ENCODE results near the gene KRTAP4-7. TPM values are rescaled to one million over a fixed set of nuclear protein-coding genes. Genes with fewer than 3 reads are reported as not detected.
"Not testable (repeated sequence)": the region's sequence is repeated elsewhere in the genome, so short reads cannot be mapped to it uniquely, and the experiment has no call there.

KRTAP4-7 gene
- polyA plus RNA-seq, 3 donors: not detected

- not testable (repeated sequence) for DNase-seq (ENCODE audit: extremely low read depth in 1 of 11, low read depth in 9 of 11, low spot score in 4 of 11)
Observed at GRCh38 chr17:41104386-41105038, 20.6 kb downstream of the KRTAP4-7 start.

- not testable (repeated sequence) for DNase-seq (ENCODE audit: extremely low read depth in 1 of 11, low read depth in 9 of 11, low spot score in 4 of 11)
Observed at GRCh38 chr17:41105347-41105746, 21.4 kb downstream of the KRTAP4-7 start, which contains the start of gene KRTAP4-9. Gene KRTAP4-9 (plus strand): TSS chr17:41105389. CDS start chr17:41105389, 0 bp downstream.

GRCh38 chr17:41107941-41108450, 24.0 kb downstream of the KRTAP4-7 start:
- no peak for DNase-seq (ENCODE audit: extremely low read depth in 1 of 11, low read depth in 9 of 11, low spot score in 4 of 11)

GRCh38 chr17:41108728-41109386, 24.9 kb downstream of the KRTAP4-7 start:
- DNase-seq (ENCODE audit: extremely low read depth in 1 of 11, low read depth in 9 of 11, low spot score in 4 of 11): not testable (repeated sequence)

GRCh38 chr17:41111151-41111885, 27.4 kb downstream of the KRTAP4-7 start:
- DNase-seq (ENCODE audit: extremely low read depth in 1 of 11, low read depth in 9 of 11, low spot score in 4 of 11): no peak

- DNase-seq (ENCODE audit: extremely low read depth in 1 of 11, low read depth in 9 of 11, low spot score in 4 of 11): no peak
Observed at GRCh38 chr17:41116297-41116696, 32.3 kb downstream of the KRTAP4-7 start.

GRCh38 chr17:41117846-41118386, 34.0 kb downstream of the KRTAP4-7 start, which contains the start of gene KRTAP4-11:
Gene KRTAP4-11 (minus strand): TSS chr17:41118373. CDS start chr17:41118315, 58 bp downstream.
- DNase-seq (ENCODE audit: extremely low read depth in 1 of 11, low read depth in 9 of 11, low spot score in 4 of 11): not testable (repeated sequence)

GRCh38 chr17:41118721-41119120, 34.8 kb downstream of the KRTAP4-7 start:
- no peak for DNase-seq (ENCODE audit: extremely low read depth in 1 of 11, low read depth in 9 of 11, low spot score in 4 of 11)

- DNase-seq (ENCODE audit: extremely low read depth in 1 of 11, low read depth in 9 of 11, low spot score in 4 of 11): not testable (repeated sequence)
Observed at GRCh38 chr17:41119696-41120690, 36.0 kb downstream of the KRTAP4-7 start.

GRCh38 chr17:41121742-41122141, 37.8 kb downstream of the KRTAP4-7 start:
- no peak for DNase-seq (ENCODE audit: extremely low read depth in 1 of 11, low read depth in 9 of 11, low spot score in 4 of 11)

- not testable (repeated sequence) for DNase-seq (ENCODE audit: extremely low read depth in 1 of 11, low read depth in 9 of 11, low spot score in 4 of 11)
Observed at GRCh38 chr17:41123292-41123990, 39.5 kb downstream of the KRTAP4-7 start.

GRCh38 chr17:41123991-41124371, 40.0 kb downstream of the KRTAP4-7 start, which contains the start of gene KRTAP4-12:
Gene KRTAP4-12 (minus strand): TSS chr17:41124182. CDS start chr17:41124122, 60 bp downstream.
- not testable (repeated sequence) for DNase-seq (ENCODE audit: extremely low read depth in 1 of 11, low read depth in 9 of 11, low spot score in 4 of 11)

- no peak for DNase-seq (ENCODE audit: extremely low read depth in 1 of 11, low read depth in 9 of 11, low spot score in 4 of 11)
Observed at GRCh38 chr17:41125064-41125463, 41.1 kb downstream of the KRTAP4-7 start.

- no peak for DNase-seq (ENCODE audit: extremely low read depth in 1 of 11, low read depth in 9 of 11, low spot score in 4 of 11)
Observed at GRCh38 chr17:41126412-41126811, 42.5 kb downstream of the KRTAP4-7 start.

- DNase-seq (ENCODE audit: extremely low read depth in 1 of 11, low read depth in 9 of 11, low spot score in 4 of 11): no peak
Observed at GRCh38 chr17:41127371-41127770, 43.4 kb downstream of the KRTAP4-7 start.

- DNase-seq (ENCODE audit: extremely low read depth in 1 of 11, low read depth in 9 of 11, low spot score in 4 of 11): no peak
Observed at GRCh38 chr17:41131979-41132378, 48.0 kb downstream of the KRTAP4-7 start.
